Measurements from ENCODE around the gene PSMB10. TPM values are rescaled to one million over a fixed set of nuclear protein-coding genes. Genes with fewer than 3 reads are reported as not detected.
"Not testable (repeated sequence)": the region's sequence is repeated elsewhere in the genome, so short reads cannot be mapped to it uniquely, and the experiment has no call there.

The PSMB10 gene
- total RNA-seq, 2 donors from 2014 or later = 16.2 to 26.7 TPM

DNA sequence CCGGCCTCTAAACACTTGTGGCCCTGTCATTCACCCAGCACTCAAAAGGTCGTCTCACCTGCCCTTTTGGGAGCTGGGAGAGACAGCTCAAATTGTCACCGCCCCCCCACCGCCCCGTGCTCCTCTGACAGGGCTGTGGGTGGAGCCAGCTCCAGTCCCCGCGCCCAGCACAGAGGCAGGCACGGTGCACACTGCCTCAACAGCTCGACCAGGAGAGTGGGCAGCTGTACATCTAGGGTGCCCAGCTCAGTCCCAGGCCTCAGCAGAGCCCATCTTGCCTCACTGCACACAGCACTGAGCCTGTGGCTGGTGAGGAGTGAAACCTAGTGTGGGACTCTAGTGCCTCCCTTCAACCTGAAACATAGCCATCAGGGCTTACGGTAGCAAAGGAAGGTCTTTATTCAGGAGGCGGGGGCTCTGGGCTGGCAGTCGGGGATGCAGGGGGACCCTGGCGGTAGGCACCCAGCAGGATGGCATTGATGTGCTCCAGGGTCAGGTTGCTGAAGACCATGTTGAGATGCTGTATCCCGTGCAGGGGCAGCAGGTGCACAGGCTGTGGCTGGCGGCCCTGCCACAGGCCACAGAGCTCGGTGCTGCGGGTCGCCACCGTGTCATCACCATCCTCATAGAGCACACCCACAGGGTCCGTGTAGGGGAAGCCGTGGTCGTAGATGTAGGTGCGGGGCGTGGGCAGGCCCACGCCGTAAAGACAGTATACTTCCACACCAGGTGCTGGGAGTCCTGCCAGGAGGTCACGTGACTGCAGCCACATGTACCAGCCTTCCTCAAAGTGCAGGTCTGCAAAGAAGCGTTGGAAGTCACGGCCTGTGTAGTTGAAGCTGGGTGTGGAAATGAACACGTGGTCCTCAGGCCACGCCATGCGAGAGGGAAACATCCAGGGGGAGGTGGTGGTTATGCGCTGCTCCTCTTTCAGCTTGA is 3.1 kb upstream of the PSMB10 start:
- peak; percentile 55 to 78 (median 64) for DNase-seq
- Histone ChIP-seq H3K9me3 (no peaks in the 10 kb centered on the region), H3K27me3 (no peaks in the 10 kb centered on the region), H3K27ac (peak overlapping the region in 1 of 4 donors; percentile 2), H3K4me3 (no peak overlapping the region), H3K36me3 (replicated peaks in 1 of 2; ENCODE audit: insufficient read depth in 1 of 2, low read depth in 2 of 2) (no peaks in the 10 kb centered on the region), H3K4me1 (peaks cover 28% of the 10 kb centered on the region)
- TF ChIP-seq, protein P1, sequence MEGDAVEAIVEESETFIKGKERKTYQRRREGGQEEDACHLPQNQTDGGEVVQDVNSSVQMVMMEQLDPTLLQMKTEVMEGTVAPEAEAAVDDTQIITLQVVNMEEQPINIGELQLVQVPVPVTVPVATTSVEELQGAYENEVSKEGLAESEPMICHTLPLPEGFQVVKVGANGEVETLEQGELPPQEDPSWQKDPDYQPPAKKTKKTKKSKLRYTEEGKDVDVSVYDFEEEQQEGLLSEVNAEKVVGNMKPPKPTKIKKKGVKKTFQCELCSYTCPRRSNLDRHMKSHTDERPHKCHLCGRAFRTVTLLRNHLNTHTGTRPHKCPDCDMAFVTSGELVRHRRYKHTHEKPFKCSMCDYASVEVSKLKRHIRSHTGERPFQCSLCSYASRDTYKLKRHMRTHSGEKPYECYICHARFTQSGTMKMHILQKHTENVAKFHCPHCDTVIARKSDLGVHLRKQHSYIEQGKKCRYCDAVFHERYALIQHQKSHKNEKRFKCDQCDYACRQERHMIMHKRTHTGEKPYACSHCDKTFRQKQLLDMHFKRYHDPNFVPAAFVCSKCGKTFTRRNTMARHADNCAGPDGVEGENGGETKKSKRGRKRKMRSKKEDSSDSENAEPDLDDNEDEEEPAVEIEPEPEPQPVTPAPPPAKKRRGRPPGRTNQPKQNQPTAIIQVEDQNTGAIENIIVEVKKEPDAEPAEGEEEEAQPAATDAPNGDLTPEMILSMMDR (IDR thresholded peaks at IDR 0.05) = no peak
- no peak for TF ChIP-seq POLR2A (IDR thresholded peaks at IDR 0.05)
- 68 to 70% methylated on average over 15 to 32 of the region's 33 CpGs for WGBS, 2 donors
- intact Hi-C loops (cut with DNase I) = no loop called here
- no peak for ATAC-seq

DNA sequence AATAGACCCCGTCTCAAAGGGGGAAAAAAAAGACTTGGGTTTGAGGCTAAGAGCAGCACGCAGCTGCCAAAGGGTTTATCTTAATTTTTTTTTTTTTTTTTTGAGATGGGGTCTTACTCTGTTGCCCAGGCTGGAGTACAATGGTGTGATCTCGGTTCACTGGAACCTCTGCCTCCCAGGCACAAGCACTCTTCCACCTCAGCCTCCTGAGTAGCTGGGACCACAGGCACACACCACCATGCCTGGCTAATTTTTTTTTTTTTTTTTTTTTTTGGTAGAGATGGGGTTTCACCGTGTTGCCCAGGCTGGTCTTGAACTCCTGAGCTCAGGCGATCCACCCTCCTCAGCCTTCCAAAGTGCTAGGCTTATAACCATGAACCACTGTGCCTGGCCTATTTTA is 1.1 kb upstream of the PSMB10 start:
- ATAC-seq; H3K4me3 ChIP-seq; H3K9me3 ChIP-seq; intact Hi-C loops (cut with DNase I); H3K27ac ChIP-seq; DNase-seq; H3K36me3 ChIP-seq (replicated peaks in 1 of 2; ENCODE audit: insufficient read depth in 1 of 2, low read depth in 2 of 2); H3K27me3 ChIP-seq: not testable (repeated sequence)
- peaks cover 46% of the 10 kb centered on the region for H3K4me1 ChIP-seq
- WGBS, 2 donors = 91 to 93% methylated on average over 5 of the region's 5 CpGs

DNA sequence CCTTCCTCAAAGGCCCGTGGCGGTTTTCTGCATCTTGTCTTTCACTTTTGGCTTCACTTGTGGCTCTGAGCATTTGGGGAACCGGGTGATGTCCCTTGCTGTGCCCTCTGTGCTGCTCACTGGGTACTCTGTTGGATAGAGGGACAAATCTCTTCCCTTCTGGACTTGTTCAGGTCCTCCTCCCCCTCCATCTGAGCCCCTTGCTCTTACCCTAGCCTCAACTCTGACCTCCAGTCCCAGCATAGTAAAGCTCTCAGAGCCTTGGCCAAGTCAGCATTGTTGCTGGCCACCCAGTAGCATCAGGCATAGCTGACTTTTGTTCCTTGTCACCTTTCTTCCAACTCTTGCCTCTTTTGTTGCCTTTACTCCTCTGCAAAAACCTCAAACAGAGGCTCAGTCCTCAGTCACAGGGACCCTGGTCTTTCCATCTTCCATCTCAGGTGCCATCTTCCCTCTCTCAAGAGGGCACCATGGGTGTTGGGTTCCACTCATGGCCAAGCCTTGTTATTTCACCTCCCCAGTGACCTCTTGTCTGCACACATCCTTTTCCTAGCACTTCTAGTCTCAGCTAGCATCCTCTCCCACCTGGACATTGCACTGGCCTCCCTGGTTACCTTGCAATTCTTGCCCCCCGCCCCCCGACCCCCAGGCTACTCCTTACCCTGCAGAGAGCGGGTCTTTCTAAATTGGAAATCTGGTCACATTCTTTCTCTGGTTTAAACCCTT is 393 bp upstream of the PSMB10 start:
- ATAC-seq (no peak), DNase-seq (peak in 2 of 4 donors; percentile 9 to 82)
- WGBS, 2 donors = 48% methylated on average over 6 of the region's 6 CpGs
- H3K27me3 ChIP-seq = no peaks in the 10 kb centered on the region
- H3K4me3 ChIP-seq = peak overlapping the region; percentile 72 to 87
- no peaks in the 10 kb centered on the region for H3K36me3 ChIP-seq (replicated peaks in 1 of 2; ENCODE audit: insufficient read depth in 1 of 2, low read depth in 2 of 2)
- peaks cover 53% of the 10 kb centered on the region for H3K4me1 ChIP-seq
- intact Hi-C loops (cut with DNase I) = no loop called here
- no peaks in the 10 kb centered on the region for H3K9me3 ChIP-seq
- TF ChIP-seq POLR2A (IDR thresholded peaks at IDR 0.05) = no peak
- TF ChIP-seq, protein P1 (IDR thresholded peaks at IDR 0.05) = no peak
- peak overlapping the region; percentile 81 to 97 (median 88) for H3K27ac ChIP-seq

DNA sequence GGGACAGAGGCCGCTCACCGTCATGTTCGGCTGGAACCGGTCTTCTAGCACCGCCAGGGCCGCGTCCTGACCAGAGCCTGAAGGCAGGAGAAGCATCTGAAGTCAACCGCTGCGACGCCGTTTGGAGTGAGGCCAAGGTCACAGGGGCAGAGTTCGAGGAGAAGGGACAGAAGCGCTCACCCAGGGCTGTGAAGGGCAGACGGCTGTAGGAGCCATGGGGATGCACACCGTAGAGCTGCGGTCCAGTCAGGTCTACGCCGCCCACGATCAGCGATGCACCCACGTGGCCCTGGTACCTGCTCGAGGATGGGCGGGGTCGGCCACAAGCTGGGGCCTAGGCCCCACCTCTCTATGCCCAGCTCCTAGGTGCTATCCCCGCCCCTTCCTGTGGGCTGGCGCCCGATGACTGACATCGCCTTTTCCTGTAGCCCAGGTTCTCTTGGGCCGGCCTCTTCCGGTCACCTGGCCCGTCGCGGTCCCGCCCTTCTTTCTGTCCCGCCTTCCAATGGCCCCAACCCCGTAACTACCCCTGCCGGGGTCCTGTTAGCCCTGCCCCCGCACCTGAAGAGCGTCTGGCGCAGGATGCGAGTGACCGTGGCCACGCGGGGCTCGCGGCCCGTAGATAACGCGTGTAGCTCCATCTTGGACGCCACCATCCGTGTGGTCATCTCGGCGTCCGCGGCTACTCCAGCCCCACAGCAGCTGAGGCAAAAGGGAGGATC is 1.1 kb downstream of the PSMB10 start:
- DNase-seq (peak; percentile 98 to 99 (median 99)), ATAC-seq (peak; percentile 91)
- Histone ChIP-seq H3K27me3 (no peaks in the 10 kb centered on the region), H3K36me3 (replicated peaks in 1 of 2; ENCODE audit: insufficient read depth in 1 of 2, low read depth in 2 of 2) (no peaks in the 10 kb centered on the region), H3K4me1 (peaks cover 67% of the 10 kb centered on the region), H3K9me3 (no peaks in the 10 kb centered on the region), H3K4me3 (peak overlapping the region; percentile 72 to 87), H3K27ac (peak overlapping the region; percentile 81 to 97 (median 88))
- intact Hi-C loops (cut with DNase I) = no loop called here
- WGBS, 2 donors = 3% methylated on average over 43 to 55 of the region's 55 CpGs
- peak; percentile 35 to 82 (median 79) for TF ChIP-seq POLR2A (IDR thresholded peaks at IDR 0.05)
- TF ChIP-seq, protein P1 (IDR thresholded peaks at IDR 0.05) = peak in 1 of 7 experiments; percentile 19

DNA sequence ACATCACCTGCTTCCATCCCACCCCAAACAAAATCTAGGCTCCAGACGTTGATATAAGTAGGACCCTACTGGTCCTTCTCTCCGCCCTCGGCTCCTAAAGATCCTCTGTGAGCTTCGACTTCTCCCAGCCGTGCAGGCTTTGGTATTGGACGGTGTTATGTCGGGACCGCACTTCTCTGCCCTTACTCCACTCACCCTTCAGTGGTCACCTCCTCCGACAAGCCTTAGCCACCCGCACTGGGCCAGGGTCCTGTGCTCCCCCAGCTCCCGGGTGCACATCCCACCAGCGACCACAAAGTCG is 1.6 kb downstream of the PSMB10 start:
- DNase-seq = no peak
- peak overlapping the region; percentile 81 to 97 (median 88) for H3K27ac ChIP-seq
- peaks cover 68% of the 10 kb centered on the region for H3K4me1 ChIP-seq
- no peak for ATAC-seq
- no peaks in the 10 kb centered on the region for H3K36me3 ChIP-seq (replicated peaks in 1 of 2; ENCODE audit: insufficient read depth in 1 of 2, low read depth in 2 of 2)
- H3K4me3 ChIP-seq = peak overlapping the region in 1 of 2 donors; percentile 37
- H3K9me3 ChIP-seq = no peaks in the 10 kb centered on the region
- intact Hi-C loops (cut with DNase I) = no loop called here
- H3K27me3 ChIP-seq = no peaks in the 10 kb centered on the region
- 19% methylated on average over 13 of the region's 13 CpGs for WGBS, 2 donors
- TF ChIP-seq, protein P1 (IDR thresholded peaks at IDR 0.05) = no peak
- TF ChIP-seq POLR2A (IDR thresholded peaks at IDR 0.05) = no peak

All from body of pancreas (tissue), 4 donors.